PFSK-1 (cell line): ENCODE data around the gene MEP1A.

Experiments
- POLR2AphosphoS5 ChIP-seq: IDR thresholded peaks from 2 replicates; pipeline ENCODE4 v1.6.1; 2012; ENCODE audit warnings: low read depth, mild to moderate bottlenecking, control low read depth, low read length, moderate library complexity
- REST ChIP-seq, 2 experiments: IDR thresholded peaks; 2 replicates each; pipeline versions ENCODE4 v1.6.1 to v1.8.0; 2011 to 2012; ENCODE audit warnings: low read depth in 2 of 2, low read length in 2 of 2, control low read depth in 1 of 2, inconsistent platforms in 1 of 2, mild to moderate bottlenecking in 1 of 2, moderate library complexity in 1 of 2; ENCODE audit not compliant: insufficient read depth in 1 of 2
- TAF1 ChIP-seq: IDR thresholded peaks from 2 replicates; pipeline ENCODE4 v1.6.1; 2012; ENCODE audit warnings: low read length, control low read depth, borderline replicate concordance; ENCODE audit not compliant: insufficient read depth

- TF ChIP-seq POLR2AphosphoS5 (no peak), TAF1 (no peak), REST (IDR thresholded peaks at IDR 0.05; ENCODE audit: insufficient read depth in 1 of 2, low read depth in 2 of 2, low read length in 2 of 2) (no peak)
These were observed 8.7 kb upstream of the MEP1A start for GRCh38 chr6:46784535-46784934.
